WTC11 (cell line): ENCODE results near the gene CTSE. TPM values are rescaled to one million over a fixed set of nuclear protein-coding genes. Genes with fewer than 3 reads are reported as not detected.

Experiments
- ATAC-seq: fragments of 200-7000 bp; cut with Tn5 transposase; 2 replicates; pipeline ENCODE4 v1.10.0; 2021; ENCODE audit warnings: mild to moderate bottlenecking, moderate library complexity
- CTCF ChIA-PET: fragments of 300-600 bp; sonication (Branson Sonifier 250); formaldehyde crosslinking; loops from one replicate; lab custom pipeline; 2021; ENCODE audit warnings: antibody characterized with exemption; lab: Charles Lee
- POLR2A ChIA-PET: fragments of 350-600 bp; sonication (Branson Sonifier 250); formaldehyde crosslinking; loops from one replicate; lab custom pipeline; 2021; ENCODE audit warnings: antibody characterized with exemption; lab: Charles Lee
- DNase-seq: peaks from one replicate; pipeline ENCODE4 v3.0.0; 2021; ENCODE audit warnings: low spot score
- H3K27ac Mint-ChIP-seq: 2 replicates; pipeline ENCODE4 v1.8.0; 2021; ENCODE audit warnings: mixed read lengths
- H3K27me3 Mint-ChIP-seq: 2 replicates; pipeline ENCODE4 v1.8.0; 2021; ENCODE audit warnings: low read depth, mild to moderate bottlenecking, moderate library complexity, mixed read lengths
- H3K36me3 Mint-ChIP-seq: 2 replicates; pipeline ENCODE4 v1.8.0; 2021; ENCODE audit warnings: mixed read lengths
- H3K4me1 Mint-ChIP-seq: 2 replicates; pipeline ENCODE4 v1.8.0; 2022; ENCODE audit warnings: mixed read lengths
- H3K4me3 Mint-ChIP-seq: 2 replicates; pipeline ENCODE4 v1.8.0; 2021; ENCODE audit warnings: mild to moderate bottlenecking, moderate library complexity, mixed read lengths
- H3K9me3 Mint-ChIP-seq: 2 replicates; pipeline ENCODE4 v1.8.0; 2021; ENCODE audit warnings: mixed read lengths
- CREB1 ChIP-seq: sonication (generic); formaldehyde crosslinking; IDR thresholded peaks from 2 replicates; pipeline ENCODE4 v1.8.0; 2023; ENCODE audit warnings: mild to moderate bottlenecking, missing genetic modification reagents
- CREM ChIP-seq: sonication (generic); formaldehyde crosslinking; IDR thresholded peaks from 2 replicates; pipeline ENCODE4 v1.8.1; 2022; ENCODE audit warnings: mild to moderate bottlenecking, missing genetic modification reagents, moderate library complexity
- FOXK1 ChIP-seq: sonication (generic); formaldehyde crosslinking; IDR thresholded peaks from 2 replicates; pipeline ENCODE4 v1.8.0; 2022; ENCODE audit warnings: mild to moderate bottlenecking, moderate library complexity, missing genetic modification reagents
- HMGA2 ChIP-seq: fragments of 250-450 bp; sonication (Bioruptor Pico); IDR thresholded peaks from 2 replicates; pipeline ENCODE4 v1.4.0; 2021; ENCODE audit warnings: mild to moderate bottlenecking, moderate library complexity
- NR3C1 ChIP-seq: sonication (generic); formaldehyde crosslinking; conservative IDR thresholded peaks from 2 replicates; pipeline ENCODE4 v1.8.1; 2023; ENCODE audit warnings: low read depth, mild to moderate bottlenecking, missing genetic modification reagents
- TEAD1 ChIP-seq: sonication (generic); formaldehyde crosslinking; IDR thresholded peaks from 2 replicates; pipeline ENCODE4 v1.8.0; 2022; ENCODE audit warnings: mild to moderate bottlenecking, missing genetic modification reagents
- ZNF138 ChIP-seq: sonication (generic); formaldehyde crosslinking; conservative IDR thresholded peaks from 2 replicates; pipeline ENCODE4 v1.8.1; 2022; ENCODE audit warnings: mild to moderate bottlenecking, moderate library complexity, missing genetic modification reagents
- ZNF396 ChIP-seq: fragments of 250-450 bp; sonication (Bioruptor Pico); IDR thresholded peaks from 2 replicates; pipeline ENCODE4 v1.8.0; 2021; ENCODE audit warnings: mild to moderate bottlenecking, moderate library complexity, borderline replicate concordance
- ZNF416 ChIP-seq: fragments of 250-450 bp; sonication (Bioruptor Pico); IDR thresholded peaks from 2 replicates; pipeline ENCODE4 v1.9.0; 2021; ENCODE audit warnings: mild to moderate bottlenecking, inconsistent platforms
- ZNF671 ChIP-seq: fragments of 250-450 bp; sonication (Bioruptor Pico); IDR thresholded peaks from 2 replicates; pipeline ENCODE4 v1.8.0; 2021; ENCODE audit warnings: mild to moderate bottlenecking
- total RNA-seq: library from RNA; stranded (reverse); gene quantifications from 3 replicates; pipeline ENCODE4 v1.2.3, GENCODE V29; 2021
- TF ChIP-seq, protein P1 (sequence below): sonication (generic); formaldehyde crosslinking; IDR thresholded peaks from 2 replicates; pipeline ENCODE4 v1.8.0; 2022; ENCODE audit warnings: missing genetic modification reagents
- TF ChIP-seq, protein P2 (sequence below): sonication (generic); formaldehyde crosslinking; IDR thresholded peaks from 2 replicates; pipeline ENCODE4 v1.8.1; 2022; ENCODE audit warnings: low read depth, mild to moderate bottlenecking, moderate library complexity, missing genetic modification reagents, borderline replicate concordance
- TF ChIP-seq, protein P3 (sequence below): sonication (generic); formaldehyde crosslinking; IDR thresholded peaks from 2 replicates; pipeline ENCODE4 v1.8.1; 2023; ENCODE audit warnings: mild to moderate bottlenecking, moderate library complexity, missing genetic modification reagents
- TF ChIP-seq, protein P4 (sequence below): sonication (generic); formaldehyde crosslinking; IDR thresholded peaks from 2 replicates; pipeline ENCODE4 v1.8.1; 2022; ENCODE audit warnings: low read depth, missing genetic modification reagents, borderline replicate concordance
- TF ChIP-seq, protein P5 (sequence below): sonication (generic); formaldehyde crosslinking; IDR thresholded peaks from 2 replicates; pipeline ENCODE4 v1.8.0; 2022; ENCODE audit warnings: mild to moderate bottlenecking, missing genetic modification reagents
- TF ChIP-seq, protein P6 (sequence below): fragments of 200-600 bp; IDR thresholded peaks from 2 replicates; pipeline ENCODE4 v1.8.0; 2022; ENCODE audit warnings: antibody characterized with exemption
- TF ChIP-seq, protein P7 (sequence below): sonication (generic); formaldehyde crosslinking; IDR thresholded peaks from 2 replicates; pipeline ENCODE4 v1.8.1; 2023; ENCODE audit warnings: mild to moderate bottlenecking, missing genetic modification reagents, moderate library complexity
- TF ChIP-seq, protein P8 (sequence below): sonication (generic); formaldehyde crosslinking; conservative IDR thresholded peaks from 2 replicates; pipeline ENCODE4 v1.8.1; 2023; ENCODE audit warnings: mild to moderate bottlenecking, low read depth, missing genetic modification reagents, moderate library complexity
- TF ChIP-seq, protein P9 (sequence below): sonication (generic); formaldehyde crosslinking; IDR thresholded peaks from 2 replicates; pipeline ENCODE4 v1.8.1; 2023; ENCODE audit warnings: mild to moderate bottlenecking, missing genetic modification reagents

Gene CTSE
- total RNA-seq, 1 experiment from 2014 or later, result 0.17 TPM

DNA sequence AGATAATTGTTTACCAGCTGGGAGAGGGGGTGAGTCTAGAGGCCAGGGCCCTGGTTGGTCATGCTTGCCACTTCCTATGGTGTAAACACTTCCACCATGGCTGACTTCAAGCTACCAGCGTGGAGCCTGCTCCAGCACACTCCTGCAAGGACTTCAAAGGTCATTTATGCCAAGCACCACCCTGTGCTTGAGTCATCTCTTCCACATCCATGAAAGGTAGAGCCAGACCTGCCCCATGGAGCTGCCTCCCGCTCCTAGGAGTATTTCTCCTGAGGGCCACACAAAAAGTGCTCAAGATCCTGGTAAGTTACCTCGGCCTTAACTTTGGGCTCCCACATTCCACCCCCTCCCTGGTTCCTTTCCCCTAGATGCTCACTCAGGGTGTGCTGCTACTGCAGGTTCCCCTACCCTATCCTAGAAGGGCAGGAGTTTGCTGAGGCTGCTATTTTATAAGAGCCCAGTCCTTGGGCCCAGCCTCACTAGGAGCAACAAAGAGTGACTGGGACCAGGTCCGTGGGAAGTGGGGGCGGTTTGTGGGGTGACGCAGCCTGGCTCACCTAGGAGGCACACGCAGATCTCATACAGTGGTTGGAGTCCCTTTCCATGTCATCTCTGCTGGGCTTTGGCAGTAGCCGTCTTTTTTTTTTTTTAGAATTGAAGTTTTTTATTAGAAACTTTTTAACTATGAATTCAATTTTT is 22.9 kb downstream of the CTSE start:
- peaks cover 15% of the 10 kb centered on the region for H3K4me1 Mint-ChIP-seq
- peaks cover 7% of the 10 kb centered on the region; the same call in 1 of the 2 replicates for H3K9me3 Mint-ChIP-seq
- POLR2A ChIA-PET, result no interaction called here
- peak; percentile 5 for DNase-seq
- H3K4me3 Mint-ChIP-seq, result no peak overlapping the region
- H3K27ac Mint-ChIP-seq, result no peak overlapping the region
- TF ChIP-seq TEAD1 (CRISPR knock-in tag), result no peak
- no peak for TF ChIP-seq CREB1 (CRISPR knock-in tag)
- TF ChIP-seq ZNF138 (CRISPR knock-in tag), result no peak
- no peak for TF ChIP-seq ZNF671
- TF ChIP-seq, protein P1, sequence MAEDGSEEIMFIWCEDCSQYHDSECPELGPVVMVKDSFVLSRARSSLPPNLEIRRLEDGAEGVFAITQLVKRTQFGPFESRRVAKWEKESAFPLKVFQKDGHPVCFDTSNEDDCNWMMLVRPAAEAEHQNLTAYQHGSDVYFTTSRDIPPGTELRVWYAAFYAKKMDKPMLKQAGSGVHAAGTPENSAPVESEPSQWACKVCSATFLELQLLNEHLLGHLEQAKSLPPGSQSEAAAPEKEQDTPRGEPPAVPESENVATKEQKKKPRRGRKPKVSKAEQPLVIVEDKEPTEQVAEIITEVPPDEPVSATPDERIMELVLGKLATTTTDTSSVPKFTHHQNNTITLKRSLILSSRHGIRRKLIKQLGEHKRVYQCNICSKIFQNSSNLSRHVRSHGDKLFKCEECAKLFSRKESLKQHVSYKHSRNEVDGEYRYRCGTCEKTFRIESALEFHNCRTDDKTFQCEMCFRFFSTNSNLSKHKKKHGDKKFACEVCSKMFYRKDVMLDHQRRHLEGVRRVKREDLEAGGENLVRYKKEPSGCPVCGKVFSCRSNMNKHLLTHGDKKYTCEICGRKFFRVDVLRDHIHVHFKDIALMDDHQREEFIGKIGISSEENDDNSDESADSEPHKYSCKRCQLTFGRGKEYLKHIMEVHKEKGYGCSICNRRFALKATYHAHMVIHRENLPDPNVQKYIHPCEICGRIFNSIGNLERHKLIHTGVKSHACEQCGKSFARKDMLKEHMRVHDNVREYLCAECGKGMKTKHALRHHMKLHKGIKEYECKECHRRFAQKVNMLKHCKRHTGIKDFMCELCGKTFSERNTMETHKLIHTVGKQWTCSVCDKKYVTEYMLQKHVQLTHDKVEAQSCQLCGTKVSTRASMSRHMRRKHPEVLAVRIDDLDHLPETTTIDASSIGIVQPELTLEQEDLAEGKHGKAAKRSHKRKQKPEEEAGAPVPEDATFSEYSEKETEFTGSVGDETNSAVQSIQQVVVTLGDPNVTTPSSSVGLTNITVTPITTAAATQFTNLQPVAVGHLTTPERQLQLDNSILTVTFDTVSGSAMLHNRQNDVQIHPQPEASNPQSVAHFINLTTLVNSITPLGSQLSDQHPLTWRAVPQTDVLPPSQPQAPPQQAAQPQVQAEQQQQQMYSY, result no peak
- TF ChIP-seq, protein P2, sequence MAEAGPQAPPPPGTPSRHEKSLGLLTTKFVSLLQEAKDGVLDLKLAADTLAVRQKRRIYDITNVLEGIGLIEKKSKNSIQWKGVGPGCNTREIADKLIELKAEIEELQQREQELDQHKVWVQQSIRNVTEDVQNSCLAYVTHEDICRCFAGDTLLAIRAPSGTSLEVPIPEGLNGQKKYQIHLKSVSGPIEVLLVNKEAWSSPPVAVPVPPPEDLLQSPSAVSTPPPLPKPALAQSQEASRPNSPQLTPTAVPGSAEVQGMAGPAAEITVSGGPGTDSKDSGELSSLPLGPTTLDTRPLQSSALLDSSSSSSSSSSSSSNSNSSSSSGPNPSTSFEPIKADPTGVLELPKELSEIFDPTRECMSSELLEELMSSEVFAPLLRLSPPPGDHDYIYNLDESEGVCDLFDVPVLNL (CRISPR knock-in tag), result no peak
- TF ChIP-seq, protein P3, sequence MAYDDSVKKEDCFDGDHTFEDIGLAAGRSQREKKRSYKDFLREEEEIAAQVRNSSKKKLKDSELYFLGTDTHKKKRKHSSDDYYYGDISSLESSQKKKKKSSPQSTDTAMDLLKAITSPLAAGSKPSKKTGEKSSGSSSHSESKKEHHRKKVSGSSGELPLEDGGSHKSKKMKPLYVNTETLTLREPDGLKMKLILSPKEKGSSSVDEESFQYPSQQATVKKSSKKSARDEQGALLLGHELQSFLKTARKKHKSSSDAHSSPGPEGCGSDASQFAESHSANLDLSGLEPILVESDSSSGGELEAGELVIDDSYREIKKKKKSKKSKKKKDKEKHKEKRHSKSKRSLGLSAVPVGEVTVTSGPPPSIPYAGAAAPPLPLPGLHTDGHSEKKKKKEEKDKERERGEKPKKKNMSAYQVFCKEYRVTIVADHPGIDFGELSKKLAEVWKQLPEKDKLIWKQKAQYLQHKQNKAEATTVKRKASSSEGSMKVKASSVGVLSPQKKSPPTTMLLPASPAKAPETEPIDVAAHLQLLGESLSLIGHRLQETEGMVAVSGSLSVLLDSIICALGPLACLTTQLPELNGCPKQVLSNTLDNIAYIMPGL (CRISPR knock-in tag), result no peak
- TF ChIP-seq, protein P4, sequence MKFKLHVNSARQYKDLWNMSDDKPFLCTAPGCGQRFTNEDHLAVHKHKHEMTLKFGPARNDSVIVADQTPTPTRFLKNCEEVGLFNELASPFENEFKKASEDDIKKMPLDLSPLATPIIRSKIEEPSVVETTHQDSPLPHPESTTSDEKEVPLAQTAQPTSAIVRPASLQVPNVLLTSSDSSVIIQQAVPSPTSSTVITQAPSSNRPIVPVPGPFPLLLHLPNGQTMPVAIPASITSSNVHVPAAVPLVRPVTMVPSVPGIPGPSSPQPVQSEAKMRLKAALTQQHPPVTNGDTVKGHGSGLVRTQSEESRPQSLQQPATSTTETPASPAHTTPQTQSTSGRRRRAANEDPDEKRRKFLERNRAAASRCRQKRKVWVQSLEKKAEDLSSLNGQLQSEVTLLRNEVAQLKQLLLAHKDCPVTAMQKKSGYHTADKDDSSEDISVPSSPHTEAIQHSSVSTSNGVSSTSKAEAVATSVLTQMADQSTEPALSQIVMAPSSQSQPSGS, result no peak
- TF ChIP-seq ZNF416 (CRISPR knock-in tag), result no peak
- TF ChIP-seq CREM (CRISPR knock-in tag), result no peak
- TF ChIP-seq NR3C1 (CRISPR knock-in tag), result no peak
- TF ChIP-seq, protein P5, sequence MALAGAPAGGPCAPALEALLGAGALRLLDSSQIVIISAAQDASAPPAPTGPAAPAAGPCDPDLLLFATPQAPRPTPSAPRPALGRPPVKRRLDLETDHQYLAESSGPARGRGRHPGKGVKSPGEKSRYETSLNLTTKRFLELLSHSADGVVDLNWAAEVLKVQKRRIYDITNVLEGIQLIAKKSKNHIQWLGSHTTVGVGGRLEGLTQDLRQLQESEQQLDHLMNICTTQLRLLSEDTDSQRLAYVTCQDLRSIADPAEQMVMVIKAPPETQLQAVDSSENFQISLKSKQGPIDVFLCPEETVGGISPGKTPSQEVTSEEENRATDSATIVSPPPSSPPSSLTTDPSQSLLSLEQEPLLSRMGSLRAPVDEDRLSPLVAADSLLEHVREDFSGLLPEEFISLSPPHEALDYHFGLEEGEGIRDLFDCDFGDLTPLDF (CRISPR knock-in tag), result no peak
- TF ChIP-seq, protein P6, sequence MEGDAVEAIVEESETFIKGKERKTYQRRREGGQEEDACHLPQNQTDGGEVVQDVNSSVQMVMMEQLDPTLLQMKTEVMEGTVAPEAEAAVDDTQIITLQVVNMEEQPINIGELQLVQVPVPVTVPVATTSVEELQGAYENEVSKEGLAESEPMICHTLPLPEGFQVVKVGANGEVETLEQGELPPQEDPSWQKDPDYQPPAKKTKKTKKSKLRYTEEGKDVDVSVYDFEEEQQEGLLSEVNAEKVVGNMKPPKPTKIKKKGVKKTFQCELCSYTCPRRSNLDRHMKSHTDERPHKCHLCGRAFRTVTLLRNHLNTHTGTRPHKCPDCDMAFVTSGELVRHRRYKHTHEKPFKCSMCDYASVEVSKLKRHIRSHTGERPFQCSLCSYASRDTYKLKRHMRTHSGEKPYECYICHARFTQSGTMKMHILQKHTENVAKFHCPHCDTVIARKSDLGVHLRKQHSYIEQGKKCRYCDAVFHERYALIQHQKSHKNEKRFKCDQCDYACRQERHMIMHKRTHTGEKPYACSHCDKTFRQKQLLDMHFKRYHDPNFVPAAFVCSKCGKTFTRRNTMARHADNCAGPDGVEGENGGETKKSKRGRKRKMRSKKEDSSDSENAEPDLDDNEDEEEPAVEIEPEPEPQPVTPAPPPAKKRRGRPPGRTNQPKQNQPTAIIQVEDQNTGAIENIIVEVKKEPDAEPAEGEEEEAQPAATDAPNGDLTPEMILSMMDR, result no peak
- TF ChIP-seq ZNF396 (CRISPR knock-in tag), result no peak
- TF ChIP-seq, protein P7, sequence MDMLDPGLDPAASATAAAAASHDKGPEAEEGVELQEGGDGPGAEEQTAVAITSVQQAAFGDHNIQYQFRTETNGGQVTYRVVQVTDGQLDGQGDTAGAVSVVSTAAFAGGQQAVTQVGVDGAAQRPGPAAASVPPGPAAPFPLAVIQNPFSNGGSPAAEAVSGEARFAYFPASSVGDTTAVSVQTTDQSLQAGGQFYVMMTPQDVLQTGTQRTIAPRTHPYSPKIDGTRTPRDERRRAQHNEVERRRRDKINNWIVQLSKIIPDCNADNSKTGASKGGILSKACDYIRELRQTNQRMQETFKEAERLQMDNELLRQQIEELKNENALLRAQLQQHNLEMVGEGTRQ, result no peak
- TF ChIP-seq, protein P8, sequence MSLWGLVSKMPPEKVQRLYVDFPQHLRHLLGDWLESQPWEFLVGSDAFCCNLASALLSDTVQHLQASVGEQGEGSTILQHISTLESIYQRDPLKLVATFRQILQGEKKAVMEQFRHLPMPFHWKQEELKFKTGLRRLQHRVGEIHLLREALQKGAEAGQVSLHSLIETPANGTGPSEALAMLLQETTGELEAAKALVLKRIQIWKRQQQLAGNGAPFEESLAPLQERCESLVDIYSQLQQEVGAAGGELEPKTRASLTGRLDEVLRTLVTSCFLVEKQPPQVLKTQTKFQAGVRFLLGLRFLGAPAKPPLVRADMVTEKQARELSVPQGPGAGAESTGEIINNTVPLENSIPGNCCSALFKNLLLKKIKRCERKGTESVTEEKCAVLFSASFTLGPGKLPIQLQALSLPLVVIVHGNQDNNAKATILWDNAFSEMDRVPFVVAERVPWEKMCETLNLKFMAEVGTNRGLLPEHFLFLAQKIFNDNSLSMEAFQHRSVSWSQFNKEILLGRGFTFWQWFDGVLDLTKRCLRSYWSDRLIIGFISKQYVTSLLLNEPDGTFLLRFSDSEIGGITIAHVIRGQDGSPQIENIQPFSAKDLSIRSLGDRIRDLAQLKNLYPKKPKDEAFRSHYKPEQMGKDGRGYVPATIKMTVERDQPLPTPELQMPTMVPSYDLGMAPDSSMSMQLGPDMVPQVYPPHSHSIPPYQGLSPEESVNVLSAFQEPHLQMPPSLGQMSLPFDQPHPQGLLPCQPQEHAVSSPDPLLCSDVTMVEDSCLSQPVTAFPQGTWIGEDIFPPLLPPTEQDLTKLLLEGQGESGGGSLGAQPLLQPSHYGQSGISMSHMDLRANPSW, result no peak
- TF ChIP-seq, protein P9, sequence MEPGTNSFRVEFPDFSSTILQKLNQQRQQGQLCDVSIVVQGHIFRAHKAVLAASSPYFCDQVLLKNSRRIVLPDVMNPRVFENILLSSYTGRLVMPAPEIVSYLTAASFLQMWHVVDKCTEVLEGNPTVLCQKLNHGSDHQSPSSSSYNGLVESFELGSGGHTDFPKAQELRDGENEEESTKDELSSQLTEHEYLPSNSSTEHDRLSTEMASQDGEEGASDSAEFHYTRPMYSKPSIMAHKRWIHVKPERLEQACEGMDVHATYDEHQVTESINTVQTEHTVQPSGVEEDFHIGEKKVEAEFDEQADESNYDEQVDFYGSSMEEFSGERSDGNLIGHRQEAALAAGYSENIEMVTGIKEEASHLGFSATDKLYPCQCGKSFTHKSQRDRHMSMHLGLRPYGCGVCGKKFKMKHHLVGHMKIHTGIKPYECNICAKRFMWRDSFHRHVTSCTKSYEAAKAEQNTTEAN, result no peak
- TF ChIP-seq FOXK1 (CRISPR knock-in tag), result no peak
- no peak for TF ChIP-seq HMGA2 (CRISPR knock-in tag)
- ATAC-seq, result no peak
- CTCF ChIA-PET, result interaction anchor here (1.6 kb wide), 1 partner anchor 23 kb away, joined by 6 read pairs; no protein-coding TSS in a partner anchor
- peaks cover 42% of the 10 kb centered on the region for H3K27me3 Mint-ChIP-seq
- no peaks in the 10 kb centered on the region for H3K36me3 Mint-ChIP-seq
